ENCODE results near the gene COL11A2.

DNA sequence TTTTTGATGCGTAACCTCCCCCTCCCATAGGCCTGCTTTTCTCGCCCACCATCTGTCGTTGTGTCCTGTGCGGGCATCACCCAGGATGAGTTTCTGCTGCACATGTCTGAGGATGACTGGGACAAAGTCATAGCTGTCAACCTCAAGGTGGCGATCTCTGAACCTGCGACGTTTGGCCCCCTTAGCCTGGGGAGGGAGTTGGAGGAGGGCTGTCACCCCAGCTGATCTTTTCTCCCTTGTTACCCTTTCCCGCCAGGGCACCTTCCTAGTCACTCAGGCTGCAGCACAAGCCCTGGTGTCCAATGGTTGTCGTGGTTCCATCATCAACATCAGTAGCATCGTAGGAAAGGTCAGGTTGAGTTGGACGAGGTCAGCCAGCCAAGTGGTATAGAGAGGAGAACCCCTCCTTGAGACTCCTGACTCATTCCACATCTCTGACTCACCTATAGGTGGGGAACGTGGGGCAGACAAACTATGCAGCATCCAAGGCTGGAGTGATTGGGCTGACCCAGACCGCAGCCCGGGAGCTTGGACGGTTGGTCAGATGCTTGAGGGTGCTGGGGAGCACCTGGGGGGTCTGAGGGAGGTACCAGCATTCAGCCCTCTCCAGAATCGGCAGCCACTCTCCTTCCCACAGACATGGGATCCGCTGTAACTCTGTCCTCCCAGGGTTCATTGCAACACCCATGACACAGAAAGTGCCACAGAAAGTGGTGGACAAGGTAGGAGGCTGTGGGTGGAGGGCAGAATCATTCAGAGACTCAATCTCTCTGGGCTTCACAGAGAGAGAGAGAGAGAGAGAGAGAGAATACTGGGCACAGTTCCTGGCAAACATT, 13.1 kb upstream of the COL11A2 start:
- no peak for TF ChIP-seq POLR2A (IDR thresholded peaks at IDR 0.05; ENCODE audit: low read depth, low read length)
- TF ChIP-seq EZH2 (IDR thresholded peaks at IDR 0.05; ENCODE audit: borderline replicate concordance, low read depth, low read length, severe bottlenecking): no peak
- TF ChIP-seq, protein P1, sequence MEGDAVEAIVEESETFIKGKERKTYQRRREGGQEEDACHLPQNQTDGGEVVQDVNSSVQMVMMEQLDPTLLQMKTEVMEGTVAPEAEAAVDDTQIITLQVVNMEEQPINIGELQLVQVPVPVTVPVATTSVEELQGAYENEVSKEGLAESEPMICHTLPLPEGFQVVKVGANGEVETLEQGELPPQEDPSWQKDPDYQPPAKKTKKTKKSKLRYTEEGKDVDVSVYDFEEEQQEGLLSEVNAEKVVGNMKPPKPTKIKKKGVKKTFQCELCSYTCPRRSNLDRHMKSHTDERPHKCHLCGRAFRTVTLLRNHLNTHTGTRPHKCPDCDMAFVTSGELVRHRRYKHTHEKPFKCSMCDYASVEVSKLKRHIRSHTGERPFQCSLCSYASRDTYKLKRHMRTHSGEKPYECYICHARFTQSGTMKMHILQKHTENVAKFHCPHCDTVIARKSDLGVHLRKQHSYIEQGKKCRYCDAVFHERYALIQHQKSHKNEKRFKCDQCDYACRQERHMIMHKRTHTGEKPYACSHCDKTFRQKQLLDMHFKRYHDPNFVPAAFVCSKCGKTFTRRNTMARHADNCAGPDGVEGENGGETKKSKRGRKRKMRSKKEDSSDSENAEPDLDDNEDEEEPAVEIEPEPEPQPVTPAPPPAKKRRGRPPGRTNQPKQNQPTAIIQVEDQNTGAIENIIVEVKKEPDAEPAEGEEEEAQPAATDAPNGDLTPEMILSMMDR (IDR thresholded peaks at IDR 0.05; ENCODE audit: extremely low read depth in 1 of 2, insufficient read depth in 1 of 2, low read depth in 1 of 2, low read length in 2 of 2): no peak
- no peak for TF ChIP-seq POLR2AphosphoS5 (IDR thresholded peaks at IDR 0.05; ENCODE audit: insufficient read depth, low read depth, low read length)
- TF ChIP-seq, protein P2, sequence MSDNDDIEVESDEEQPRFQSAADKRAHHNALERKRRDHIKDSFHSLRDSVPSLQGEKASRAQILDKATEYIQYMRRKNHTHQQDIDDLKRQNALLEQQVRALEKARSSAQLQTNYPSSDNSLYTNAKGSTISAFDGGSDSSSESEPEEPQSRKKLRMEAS (IDR thresholded peaks at IDR 0.05; ENCODE audit: insufficient read depth, insufficient read length): no peak
- no peak for TF ChIP-seq JUN (IDR thresholded peaks at IDR 0.05; ENCODE audit: borderline replicate concordance, insufficient read depth, insufficient read length, low read depth)
- no peak for TF ChIP-seq MYC (IDR thresholded peaks at IDR 0.05; ENCODE audit: low read depth, low read length)
- TF ChIP-seq GATA2 (IDR thresholded peaks at IDR 0.05; ENCODE audit: insufficient read depth, insufficient read length, low read depth, low read length): no peak
- peak; percentile 30 for TF ChIP-seq FOS (IDR thresholded peaks at IDR 0.05; ENCODE audit: borderline replicate concordance, insufficient read depth, low read length)

All from endothelial cell of umbilical vein (primary cell).